OCI-LY1 (cell line): Measurements from ENCODE around the gene FSD1L.

Experiments used
- EZH2 ChIP-seq: fragments of 200-600 bp; sonication (generic), shearing (Covaris generic); IDR thresholded peaks from 2 replicates; pipeline ENCODE4 v1.8.0; 2017; ENCODE audit warnings: borderline replicate concordance, mixed run types, mild to moderate bottlenecking, antibody characterized with exemption, low read length, moderate library complexity, mixed read lengths
- TF ChIP-seq, protein P1 (sequence below): fragments of 200-600 bp; sonication (generic), shearing (Covaris generic); IDR thresholded peaks from 2 replicates; pipeline ENCODE4 v1.5.1; 2017; ENCODE audit warnings: mild to moderate bottlenecking, antibody characterized with exemption, low read length, moderate library complexity, mixed read lengths

DNA sequence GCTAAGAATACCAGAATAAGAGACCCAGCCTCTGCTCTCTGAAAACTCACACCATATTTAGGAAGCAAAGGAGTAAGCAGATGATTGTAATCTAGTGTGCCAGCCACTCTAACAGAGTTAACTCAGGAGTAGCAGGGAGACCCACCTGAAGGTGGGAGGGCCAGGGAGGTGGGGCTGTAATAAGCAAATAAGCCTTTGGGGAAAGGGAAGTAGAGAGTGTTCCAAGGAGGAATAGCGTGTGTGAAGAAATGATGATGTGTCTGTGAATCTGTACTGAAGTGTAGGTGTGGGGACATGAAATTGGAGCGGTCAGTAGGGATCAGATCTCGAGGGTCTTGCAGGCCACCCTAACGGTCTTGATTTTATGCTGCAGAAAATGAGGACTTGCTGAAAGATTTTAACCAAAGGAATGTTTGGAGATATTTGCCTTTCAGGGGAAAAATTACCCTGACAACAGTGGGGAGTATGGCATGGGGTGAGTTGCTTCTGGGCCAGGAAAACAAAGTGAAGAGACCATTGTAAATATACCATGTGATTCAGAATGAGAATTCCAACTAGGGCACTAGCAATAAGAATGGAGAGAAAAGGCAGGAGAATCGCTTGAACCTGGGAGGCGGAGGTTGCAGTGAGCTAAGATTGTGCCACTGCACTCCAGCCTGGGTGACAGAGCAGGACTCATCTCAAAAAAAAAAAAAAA lies 44.1 kb upstream of the FSD1L start:
- TF ChIP-seq, protein P1, sequence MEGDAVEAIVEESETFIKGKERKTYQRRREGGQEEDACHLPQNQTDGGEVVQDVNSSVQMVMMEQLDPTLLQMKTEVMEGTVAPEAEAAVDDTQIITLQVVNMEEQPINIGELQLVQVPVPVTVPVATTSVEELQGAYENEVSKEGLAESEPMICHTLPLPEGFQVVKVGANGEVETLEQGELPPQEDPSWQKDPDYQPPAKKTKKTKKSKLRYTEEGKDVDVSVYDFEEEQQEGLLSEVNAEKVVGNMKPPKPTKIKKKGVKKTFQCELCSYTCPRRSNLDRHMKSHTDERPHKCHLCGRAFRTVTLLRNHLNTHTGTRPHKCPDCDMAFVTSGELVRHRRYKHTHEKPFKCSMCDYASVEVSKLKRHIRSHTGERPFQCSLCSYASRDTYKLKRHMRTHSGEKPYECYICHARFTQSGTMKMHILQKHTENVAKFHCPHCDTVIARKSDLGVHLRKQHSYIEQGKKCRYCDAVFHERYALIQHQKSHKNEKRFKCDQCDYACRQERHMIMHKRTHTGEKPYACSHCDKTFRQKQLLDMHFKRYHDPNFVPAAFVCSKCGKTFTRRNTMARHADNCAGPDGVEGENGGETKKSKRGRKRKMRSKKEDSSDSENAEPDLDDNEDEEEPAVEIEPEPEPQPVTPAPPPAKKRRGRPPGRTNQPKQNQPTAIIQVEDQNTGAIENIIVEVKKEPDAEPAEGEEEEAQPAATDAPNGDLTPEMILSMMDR = no peak
- TF ChIP-seq EZH2 = no peak
